Measurements from ENCODE around the gene DDO.
"Not testable (repeated sequence)": the region's sequence is repeated elsewhere in the genome, so short reads cannot be mapped to it uniquely, and the experiment has no call there.

Gene DDO, protein sequence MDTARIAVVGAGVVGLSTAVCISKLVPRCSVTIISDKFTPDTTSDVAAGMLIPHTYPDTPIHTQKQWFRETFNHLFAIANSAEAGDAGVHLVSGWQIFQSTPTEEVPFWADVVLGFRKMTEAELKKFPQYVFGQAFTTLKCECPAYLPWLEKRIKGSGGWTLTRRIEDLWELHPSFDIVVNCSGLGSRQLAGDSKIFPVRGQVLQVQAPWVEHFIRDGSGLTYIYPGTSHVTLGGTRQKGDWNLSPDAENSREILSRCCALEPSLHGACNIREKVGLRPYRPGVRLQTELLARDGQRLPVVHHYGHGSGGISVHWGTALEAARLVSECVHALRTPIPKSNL

GRCh38 chr6:110415086-110415916, at the start of gene DDO:
Gene DDO, minus strand, starts transcription at chr6:110415575. Its CDS starts 2,113 bp downstream, at chr6:110413462.
- no peak for DNase-seq (ENCODE audit: low read depth in 2 of 2)

- no peak for DNase-seq (ENCODE audit: low read depth in 2 of 2)
These were observed 47.6 kb upstream of the DDO start for GRCh38 chr6:110462884-110463481.

- DNase-seq (ENCODE audit: low read depth in 2 of 2): no peak
These were observed 46.0 kb upstream of the DDO start for GRCh38 chr6:110461376-110461775.

- no peak for DNase-seq (ENCODE audit: low read depth in 2 of 2)
These were observed 43.8 kb upstream of the DDO start for GRCh38 chr6:110459137-110459536.

- DNase-seq (ENCODE audit: low read depth in 2 of 2): no peak
These were observed 43.1 kb upstream of the DDO start for GRCh38 chr6:110458476-110458875.

DNA sequence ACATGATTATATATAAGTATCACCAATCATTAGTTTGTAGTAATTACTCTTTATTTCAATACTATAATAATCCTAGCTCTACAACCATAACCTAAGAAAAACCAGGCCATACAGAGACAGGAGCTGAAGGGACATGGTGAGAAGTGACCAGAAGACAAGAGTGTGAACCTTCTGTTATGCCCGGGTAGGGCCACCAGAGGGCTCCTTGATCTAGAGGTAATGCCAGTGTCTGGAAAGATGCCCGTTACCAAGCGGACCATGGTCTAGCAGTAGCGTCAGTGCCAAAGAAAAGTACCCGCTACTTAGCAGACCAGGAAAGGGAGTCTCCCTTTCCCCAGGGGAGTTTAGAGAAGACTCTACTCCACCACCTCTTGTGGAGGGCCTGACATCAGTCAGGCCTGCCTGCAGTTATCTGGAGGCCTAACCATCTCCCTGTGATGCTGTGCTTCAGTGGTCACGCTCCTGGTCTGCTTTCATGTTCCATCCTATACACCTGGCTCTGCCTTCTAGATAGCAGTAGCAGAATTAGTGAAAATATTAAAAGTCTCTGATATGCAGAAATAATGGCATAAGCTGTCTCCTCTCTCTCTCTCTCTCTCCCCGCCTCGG, 42.3 kb upstream of the DDO start:
- not testable (repeated sequence) for DNase-seq (ENCODE audit: low read depth in 2 of 2)

GRCh38 chr6:110456694-110457093, 41.3 kb upstream of the DDO start:
- no peak for DNase-seq (ENCODE audit: low read depth in 2 of 2)

- DNase-seq (ENCODE audit: low read depth in 2 of 2): no peak
These were observed 34.1 kb upstream of the DDO start for GRCh38 chr6:110449541-110449895.

DNA sequence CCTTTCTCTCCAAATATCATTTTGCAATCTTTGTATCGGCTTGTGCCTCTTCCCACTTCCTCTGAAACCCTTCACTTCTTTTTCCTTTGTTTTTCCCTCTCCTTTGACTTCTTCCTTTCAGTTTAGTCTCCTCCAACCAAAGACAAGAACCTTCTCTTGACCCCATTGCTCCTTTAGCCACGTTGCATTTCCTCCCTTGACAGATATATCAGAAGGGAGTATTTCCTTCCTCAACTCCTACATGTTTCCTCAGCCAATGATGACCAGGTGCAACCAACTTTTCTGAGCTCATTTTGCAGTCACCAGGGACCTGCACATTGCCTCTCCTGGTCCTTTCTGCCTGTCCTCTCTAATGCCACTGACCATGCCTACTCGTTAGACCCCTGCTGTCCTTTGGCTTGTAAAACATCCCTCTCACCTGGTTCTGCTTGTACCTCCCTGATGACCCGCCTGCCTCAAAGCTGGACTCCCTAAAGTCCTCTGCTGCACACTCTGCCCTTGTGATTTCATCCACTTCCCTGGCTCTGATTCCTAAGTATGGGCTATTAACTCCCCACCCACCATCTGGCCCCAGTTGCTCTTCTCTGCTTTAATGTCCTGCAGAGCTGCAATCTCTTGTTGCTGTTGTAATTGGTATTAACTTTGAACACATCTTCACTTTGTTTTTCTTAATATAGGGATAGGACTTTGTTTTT, 33.6 kb upstream of the DDO start:
- DNase-seq (ENCODE audit: low read depth in 2 of 2): no peak

GRCh38 chr6:110447761-110448160, 32.4 kb upstream of the DDO start:
- DNase-seq (ENCODE audit: low read depth in 2 of 2): no peak

DNA sequence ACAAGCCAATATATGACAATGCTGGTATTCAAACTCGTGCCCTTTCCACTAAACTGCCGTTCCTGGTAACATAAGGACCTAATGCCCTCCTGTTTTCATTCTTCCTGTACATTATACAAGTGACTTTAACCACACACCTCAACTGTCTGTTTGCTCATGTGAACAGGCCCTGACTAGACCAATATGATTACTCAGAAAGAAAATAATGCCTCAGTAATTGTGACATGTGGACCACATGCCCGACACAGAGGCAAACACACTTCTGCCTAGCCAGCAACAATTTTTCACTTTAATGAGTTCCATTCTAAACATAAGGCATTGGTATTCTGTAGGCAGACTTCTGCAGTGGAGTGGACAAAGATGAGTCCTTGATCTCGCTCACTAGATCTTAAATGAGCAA, 31.0 kb upstream of the DDO start:
- DNase-seq (ENCODE audit: low read depth in 2 of 2): no peak

GRCh38 chr6:110440026-110440425, 24.7 kb upstream of the DDO start:
- DNase-seq (ENCODE audit: low read depth in 2 of 2): no peak

DNA sequence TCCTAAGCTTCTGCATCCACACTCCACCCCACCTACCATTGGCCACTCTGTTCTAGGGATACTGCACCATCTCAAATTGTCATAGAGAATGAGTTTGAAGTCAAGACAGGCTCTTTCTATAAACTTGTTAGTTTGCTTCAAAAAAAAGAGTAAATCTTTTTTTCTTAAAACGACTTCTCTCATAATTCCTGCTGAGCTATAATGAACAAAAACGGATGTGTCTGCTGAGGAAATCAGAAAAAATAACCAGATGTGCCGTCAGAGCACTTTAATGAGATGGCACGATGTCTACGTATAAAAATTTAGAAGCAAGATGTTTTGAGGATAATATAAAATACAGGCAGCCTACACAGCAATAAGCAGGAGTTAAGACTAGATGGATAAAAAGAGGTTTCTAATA, 24.0 kb upstream of the DDO start:
- no peak for DNase-seq (ENCODE audit: low read depth in 2 of 2)

GRCh38 chr6:110434961-110435602, 19.7 kb upstream of the DDO start:
- DNase-seq (ENCODE audit: low read depth in 2 of 2): no peak

DNA sequence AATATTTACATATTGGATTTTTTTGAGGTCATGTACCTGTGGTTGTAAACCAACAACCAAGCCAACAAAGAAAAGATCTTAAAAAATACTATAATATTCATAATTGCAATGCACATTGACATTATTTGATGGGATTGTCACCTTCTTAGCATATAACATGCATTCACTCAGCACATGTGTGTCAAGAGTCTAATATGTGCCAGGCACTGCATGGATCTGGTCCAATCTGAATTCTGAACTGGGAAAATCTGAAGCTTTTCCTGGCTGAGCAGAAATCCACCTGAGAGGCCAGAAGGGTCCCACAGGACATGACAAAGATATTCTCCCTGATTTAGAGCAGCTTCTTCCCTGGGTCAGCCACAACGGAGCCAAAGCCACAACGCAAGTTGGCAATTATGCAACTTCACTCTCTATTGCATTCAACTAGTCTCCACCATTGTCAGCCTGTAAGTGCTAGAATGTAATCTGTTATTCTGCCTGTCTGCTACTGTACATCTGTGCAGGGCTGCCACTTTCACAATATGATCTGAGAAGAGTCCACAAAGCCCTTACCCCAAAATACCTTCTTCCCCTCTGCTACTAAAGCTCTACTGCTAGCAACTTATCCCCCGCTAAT, 17.0 kb upstream of the DDO start:
- no peak for DNase-seq (ENCODE audit: low read depth in 2 of 2)

- no peak for DNase-seq (ENCODE audit: low read depth in 2 of 2)
These were observed 15.4 kb upstream of the DDO start for GRCh38 chr6:110430741-110431140.

DNA sequence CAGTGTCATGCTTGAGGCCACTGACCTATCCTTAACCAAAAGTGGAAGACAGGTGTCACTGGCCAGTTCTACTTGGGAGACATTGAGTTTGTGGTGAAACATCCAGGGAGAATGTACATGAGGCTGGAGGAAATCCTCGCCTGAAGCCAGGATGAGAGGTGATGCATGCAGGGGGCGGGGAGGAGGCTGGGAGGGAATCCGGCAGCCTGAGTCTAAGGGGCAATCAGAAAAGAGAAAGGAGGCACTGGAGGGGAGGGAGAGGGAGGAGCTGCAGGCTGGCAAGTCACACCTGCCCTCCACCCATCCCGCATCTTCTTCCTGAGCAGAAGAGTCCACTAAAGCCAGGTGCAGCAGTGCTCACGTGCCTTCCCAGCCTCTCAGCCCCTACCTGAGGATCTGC, 14.9 kb upstream of the DDO start:
- DNase-seq (ENCODE audit: low read depth in 2 of 2): no peak

DNA sequence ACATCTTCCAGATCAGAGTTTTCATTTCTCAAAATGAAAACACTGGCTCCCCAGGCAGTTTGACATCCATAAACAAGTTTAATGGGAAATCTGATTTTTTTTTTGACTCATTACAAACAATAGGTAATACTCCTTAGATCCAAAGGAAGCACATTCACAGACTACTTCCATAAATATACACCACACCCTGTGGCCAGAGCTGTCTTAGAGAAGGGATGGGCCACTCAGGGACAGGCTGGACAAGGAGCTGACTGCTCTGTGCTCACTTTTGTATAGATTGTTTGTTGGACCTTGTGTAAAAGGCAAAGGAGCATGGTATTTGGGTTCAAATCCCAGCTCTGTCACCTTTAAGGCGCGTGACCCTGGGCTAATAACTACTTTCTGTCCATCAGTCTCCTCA, 12.8 kb upstream of the DDO start:
- no peak for DNase-seq (ENCODE audit: low read depth in 2 of 2)

DNA sequence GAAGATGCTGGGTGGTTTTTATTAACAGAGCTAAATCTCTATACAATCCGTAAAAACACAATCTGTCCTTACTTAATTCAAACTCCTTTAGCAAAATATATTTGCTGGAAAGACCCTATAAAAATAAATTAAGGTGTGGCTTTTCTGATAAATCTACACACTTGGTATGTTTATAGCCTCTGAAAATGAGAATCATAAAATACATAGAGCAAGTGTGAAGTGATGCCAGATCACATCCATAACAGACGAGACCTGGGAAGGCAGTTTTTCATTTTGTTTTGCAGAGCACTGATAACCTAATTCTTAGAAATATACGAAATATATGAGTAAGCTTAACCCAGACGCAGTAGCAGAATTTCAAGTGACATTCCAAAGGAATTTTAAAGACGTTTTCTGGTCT, 10.4 kb upstream of the DDO start:
- no peak for DNase-seq (ENCODE audit: low read depth in 2 of 2)

DNA sequence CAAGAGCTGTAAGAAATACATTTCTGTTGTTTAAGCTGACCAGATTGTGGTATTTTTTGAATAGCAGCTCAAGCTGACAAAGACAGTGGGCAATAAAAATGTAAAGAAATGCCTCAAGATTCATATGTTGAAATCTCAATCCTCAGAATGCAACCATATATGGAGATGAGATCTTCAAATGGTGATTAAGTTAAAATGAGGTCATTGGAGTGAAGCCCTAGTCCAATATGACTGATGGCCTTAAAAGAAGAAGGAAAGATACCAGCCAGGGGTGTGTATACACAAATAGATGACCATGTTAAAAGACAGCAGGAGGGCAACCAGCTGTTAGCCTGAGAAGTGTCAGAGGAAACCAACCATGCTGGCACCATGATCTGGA, 7.1 kb upstream of the DDO start:
- no peak for DNase-seq (ENCODE audit: low read depth in 2 of 2)

All from stimulated activated CD8-positive, alpha-beta memory T cell treated with anti-CD3 and anti-CD28 coated beads, Interleukin-2, amount 100 ng/mL, for 1 hour (primary cell).